GM23248 (cell line): ENCODE measurements around the gene ACAN. TPM values are rescaled to one million over a fixed set of nuclear protein-coding genes. Genes with fewer than 3 reads are reported as not detected.

Experiments
- DNase-seq: peaks from one replicate; pipeline ENCODE4 v3.0.0-alpha.2; 2015
- H2AFZ ChIP-seq: fragments of 200-600 bp; sonication (generic); 2 replicates; pipeline ENCODE4 v1.6.1; 2016; ENCODE audit warnings: antibody characterized with exemption
- H3F3A ChIP-seq: fragments of 200-600 bp; sonication (generic); 2 replicates; pipeline ENCODE4 v1.6.1; 2016; ENCODE audit warnings: mild to moderate bottlenecking, antibody characterized with exemption, mixed run types; ENCODE audit not compliant: insufficient read depth
- H3K27ac ChIP-seq: fragments of 200-600 bp; sonication (generic); 2 replicates; pipeline ENCODE4 v1.5.1; 2016; ENCODE audit warnings: mild to moderate bottlenecking
- H3K27me3 ChIP-seq: fragments of 200-600 bp; sonication (generic); replicated peaks from 2 replicates; pipeline ENCODE4 v1.6.1; 2016; ENCODE audit warnings: mild to moderate bottlenecking; ENCODE audit not compliant: insufficient read depth
- H3K36me3 ChIP-seq: fragments of 200-600 bp; sonication (generic); 2 replicates; pipeline ENCODE4 v1.6.1; 2016; ENCODE audit warnings: low read depth, mild to moderate bottlenecking
- H3K4me1 ChIP-seq: fragments of 200-600 bp; sonication (generic); 2 replicates; pipeline ENCODE4 v1.6.1; 2016; ENCODE audit warnings: mild to moderate bottlenecking; ENCODE audit not compliant: insufficient read depth
- H3K4me2 ChIP-seq: fragments of 200-600 bp; sonication (generic); one replicate; pipeline ENCODE4 v1.6.1; 2016; ENCODE audit warnings: mild to moderate bottlenecking; ENCODE audit not compliant: unreplicated experiment
- H3K4me3 ChIP-seq: fragments of 200-600 bp; sonication (generic); 2 replicates; pipeline ENCODE4 v1.5.1; 2016; ENCODE audit warnings: mild to moderate bottlenecking
- H3K79me2 ChIP-seq: fragments of 200-600 bp; sonication (generic); 2 replicates; pipeline ENCODE4 v1.6.1; 2016; ENCODE audit warnings: mild to moderate bottlenecking; ENCODE audit not compliant: insufficient read depth
- H3K9ac ChIP-seq: fragments of 200-600 bp; sonication (generic); 2 replicates; pipeline ENCODE4 v1.6.1; 2016; ENCODE audit warnings: mild to moderate bottlenecking
- H3K9me2 ChIP-seq: fragments of 200-600 bp; sonication (generic); 2 replicates; pipeline ENCODE4 v1.6.1; 2016; ENCODE audit warnings: mixed run types, mild to moderate bottlenecking, moderate library complexity; ENCODE audit not compliant: insufficient read depth
- H3K9me3 ChIP-seq: fragments of 200-600 bp; sonication (generic); one replicate; pipeline ENCODE4 v1.6.1; 2017; ENCODE audit warnings: low read depth
- H4K20me1 ChIP-seq: fragments of 200-600 bp; sonication (generic); 2 replicates; pipeline ENCODE4 v1.6.0; 2016; ENCODE audit not compliant: insufficient read depth
- EZH2 ChIP-seq: fragments of 200-600 bp; sonication (generic); IDR thresholded peaks from 2 replicates; pipeline ENCODE4 v1.6.1; 2018; ENCODE audit warnings: antibody characterized with exemption, mild to moderate bottlenecking; ENCODE audit not compliant: insufficient read depth, poor library complexity, severe bottlenecking
- EZH2phosphoT487 ChIP-seq: fragments of 200-600 bp; sonication (generic); IDR thresholded peaks from 2 replicates; pipeline ENCODE4 v1.6.1; 2018; ENCODE audit warnings: antibody characterized with exemption, moderate library complexity, mild to moderate bottlenecking, low read depth; ENCODE audit not compliant: insufficient read depth
- WGBS, 2 experiments: methylation state at CpG; one replicate each; pipeline ENCODE4 v1.1.6; 2015 to 2017; ENCODE audit warnings: low lambda C conversion rate in 2 of 2, low coverage in 1 of 2; ENCODE audit errors: missing lambda C conversion rate in 2 of 2; 5-methylcytosine and 5-hydroxymethylcytosine counted together
- in situ Hi-C: fragments of 300-500 bp; cut with MboI; formaldehyde crosslinking; loops from 2 replicates; pipeline ENCODE4 v1.15.0; 2020
- polyA plus RNA-seq: library from polyadenylated mRNA; unstranded; fragments of >200 nt; fragmentation: Nextera tagmentation; extraction: Ambion mirVana; gene quantifications from 2 replicates; pipeline ENCODE4 v1.2.1, GENCODE V29; 2016
- total RNA-seq: library from RNA; depleted of rRNA; stranded (reverse); fragments of >200 nt; shearing (Covaris generic); gene quantifications from 2 replicates; pipeline ENCODE4 v1.2.3, GENCODE V29; 2014

ACAN gene
- total and polyA plus RNA-seq, 2 experiments from 2014 or later: not detected

- no peak for DNase-seq
- H3K27ac ChIP-seq: no peak overlapping the region
- no peak overlapping the region for H2AFZ ChIP-seq
- H3K9me2 ChIP-seq: no peaks in the 10 kb centered on the region
- H3F3A ChIP-seq: peaks cover 5% of the 10 kb centered on the region; the same call in 1 of the 2 replicates
- no peaks in the 10 kb centered on the region for H3K36me3 ChIP-seq
- H3K79me2 ChIP-seq: no peaks in the 10 kb centered on the region
- no peaks in the 10 kb centered on the region for H3K27me3 ChIP-seq
- H3K4me1 ChIP-seq: no peaks in the 10 kb centered on the region
- H3K9ac ChIP-seq: no peak overlapping the region
- WGBS, 2 experiments: 82 to 84% methylated on average over 7 of the region's 7 CpGs
- no peak overlapping the region for H3K4me3 ChIP-seq
- in situ Hi-C loops: no loop called here
- H4K20me1 ChIP-seq: no peaks in the 10 kb centered on the region
- H3K9me3 ChIP-seq: no peaks in the 10 kb centered on the region
- no peak overlapping the region for H3K4me2 ChIP-seq
- TF ChIP-seq EZH2: no peak
- no peak for TF ChIP-seq EZH2phosphoT487
Observed at GRCh38 chr15:88891540-88892254, 88.5 kb downstream of the ACAN start.

- Histone ChIP-seq H3K9ac (no peak overlapping the region), H3K9me3 (no peaks in the 10 kb centered on the region), H2AFZ (no peak overlapping the region; the same call in 1 of the 2 replicates), H3F3A (peaks cover 5% of the 10 kb centered on the region; the same call in 1 of the 2 replicates), H3K36me3 (no peaks in the 10 kb centered on the region), H3K4me2 (no peak overlapping the region), H3K4me1 (no peaks in the 10 kb centered on the region), H3K4me3 (no peak overlapping the region; the same call in 1 of the 2 replicates), H3K27ac (no peak overlapping the region), H3K9me2 (no peaks in the 10 kb centered on the region), H3K27me3 (no peaks in the 10 kb centered on the region), H3K79me2 (no peaks in the 10 kb centered on the region), H4K20me1 (no peaks in the 10 kb centered on the region)
- 42 to 47% methylated on average over 23 of the region's 23 CpGs for WGBS, 2 experiments
- in situ Hi-C loops: no loop called here
- DNase-seq: peak; percentile 40
- no peak for TF ChIP-seq EZH2phosphoT487
Observed at GRCh38 chr15:88894348-88894818, 91.1 kb downstream of the ACAN start.

DNA sequence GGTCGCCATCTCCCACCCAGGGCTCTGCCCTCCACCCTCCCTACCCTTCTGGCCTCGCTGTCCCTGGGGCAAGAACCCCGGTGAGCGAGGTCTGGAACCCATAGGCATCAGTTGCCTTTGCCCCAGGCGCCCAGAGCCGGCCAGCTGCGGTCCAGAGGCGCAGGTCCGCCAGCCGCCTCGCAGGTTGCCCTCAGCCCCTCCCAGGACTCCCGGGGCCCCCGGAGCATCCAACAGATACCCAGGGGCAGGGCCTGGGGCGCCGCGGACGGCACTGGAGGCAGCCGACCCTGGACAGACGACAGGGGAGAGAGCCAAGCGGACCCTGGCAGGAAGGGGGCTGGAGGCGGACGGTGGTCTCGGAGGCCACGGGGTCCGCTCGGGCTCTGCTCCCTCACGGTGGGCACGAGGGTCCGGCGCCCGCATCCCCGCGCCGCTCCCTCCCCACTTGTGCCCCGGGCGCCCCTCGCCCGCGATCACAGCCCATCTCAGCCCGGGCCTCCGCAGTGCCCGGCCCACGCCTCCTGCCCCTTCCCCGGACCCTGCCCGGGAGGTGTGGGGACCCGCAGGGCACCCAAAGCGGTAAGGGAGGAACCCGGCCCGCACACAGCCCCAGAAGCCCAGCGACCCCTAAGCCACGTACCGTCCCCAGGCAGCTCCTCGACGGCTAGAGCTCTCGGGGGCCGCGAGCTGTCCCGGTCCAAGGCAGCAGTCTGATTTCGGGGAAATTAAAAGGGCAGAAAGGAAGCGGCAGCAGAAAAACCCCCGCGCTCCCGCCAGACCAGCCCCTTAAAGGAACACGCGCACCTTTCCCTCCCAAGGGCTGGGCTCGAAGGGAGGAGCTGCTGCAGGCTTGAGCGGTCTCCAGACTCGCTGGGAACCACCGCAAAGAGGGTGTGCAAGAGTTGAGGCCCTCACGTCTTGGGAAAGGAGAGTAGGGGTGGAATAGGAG, 91.9 kb downstream of the ACAN start, which contains the start of gene HAPLN3:
Gene HAPLN3, minus strand, starts transcription at position 726 of the 949 bp plus-strand sequence. CDS start 8,246 bp downstream, outside the sequence.
- Histone ChIP-seq H3K4me2 (peak within 1 kb of the TSS; percentile 81), H3K9ac (peak within 1 kb of the TSS; percentile 58), H3K79me2 (no peaks in the 10 kb centered on the region), H3F3A (peaks cover 5% of the 10 kb centered on the region; the same call in 1 of the 2 replicates), H4K20me1 (no peaks in the 10 kb centered on the region), H3K27me3 (no peaks in the 10 kb centered on the region), H2AFZ (peak within 1 kb of the TSS; percentile 71), H3K9me2 (no peaks in the 10 kb centered on the region), H3K27ac (no peak within 1 kb of the TSS), H3K36me3 (no peaks in the 10 kb centered on the region), H3K9me3 (no peaks in the 10 kb centered on the region), H3K4me3 (peak within 1 kb of the TSS; percentile 72), H3K4me1 (no peaks in the 10 kb centered on the region)
- DNase-seq: peak; percentile 62
- WGBS, 2 experiments: 5% methylated on average over 52 to 69 of the region's 70 CpGs
- in situ Hi-C loops: no loop called here
- TF ChIP-seq EZH2: no peak
- no peak for TF ChIP-seq EZH2phosphoT487

DNA sequence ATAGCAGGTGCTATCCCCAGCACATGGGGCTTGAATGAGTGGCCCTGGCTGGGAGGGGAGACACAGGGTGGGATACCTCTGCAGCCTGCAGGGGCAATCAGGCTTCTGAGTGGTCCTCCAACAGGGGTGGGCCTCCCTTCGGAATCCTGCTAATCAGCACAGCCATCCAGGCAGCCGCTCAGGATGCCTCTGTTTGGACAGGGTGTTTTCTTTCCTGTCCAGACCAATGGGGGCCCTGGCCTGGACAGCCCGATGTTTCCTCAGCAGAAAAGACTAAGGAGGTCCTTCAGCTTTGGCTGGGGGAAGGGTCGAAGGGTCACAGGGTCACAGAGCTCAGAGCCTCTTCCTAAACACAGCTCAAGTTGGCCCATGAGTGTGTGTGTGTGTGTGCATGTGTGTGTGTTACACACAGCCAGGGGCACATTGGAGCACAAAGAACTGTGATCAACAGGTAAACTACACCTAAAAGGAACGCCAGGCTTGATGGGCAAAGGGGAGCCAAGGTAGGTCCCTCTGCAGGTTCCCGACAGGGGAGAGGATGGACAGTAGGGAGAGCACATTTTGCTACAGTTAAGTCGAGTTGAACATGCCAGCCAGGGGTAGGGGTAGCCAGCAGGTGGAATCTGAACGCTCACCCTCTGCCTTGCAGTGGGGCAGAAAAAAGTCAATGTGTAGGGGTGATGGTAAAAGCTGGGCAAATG, 93.2 kb downstream of the ACAN start:
- H3K9me3 ChIP-seq: no peaks in the 10 kb centered on the region
- H3F3A ChIP-seq: no peaks in the 10 kb centered on the region
- no peak for DNase-seq
- H2AFZ ChIP-seq: no peak overlapping the region
- H3K9me2 ChIP-seq: no peaks in the 10 kb centered on the region
- no peak overlapping the region for H3K27ac ChIP-seq
- H3K79me2 ChIP-seq: no peaks in the 10 kb centered on the region
- H3K4me1 ChIP-seq: no peaks in the 10 kb centered on the region
- H3K9ac ChIP-seq: no peak overlapping the region
- no peaks in the 10 kb centered on the region for H4K20me1 ChIP-seq
- TF ChIP-seq EZH2phosphoT487: no peak
- TF ChIP-seq EZH2: no peak
- 78 to 79% methylated on average over 8 of the region's 8 CpGs for WGBS, 2 experiments
- H3K36me3 ChIP-seq: no peaks in the 10 kb centered on the region
- H3K4me3 ChIP-seq: no peak overlapping the region
- in situ Hi-C loops: no loop called here
- H3K27me3 ChIP-seq: no peaks in the 10 kb centered on the region
- no peak overlapping the region for H3K4me2 ChIP-seq
